Thyroid gland (tissue), 4 donors: ENCODE measurements around the gene SLC17A7.

Source experiments
- POLR2A ChIP-seq, 2 donors: fragments of 450-650 bp; IDR thresholded peaks; one replicate each; pipeline ENCODE4 v1.6.1; 2017; ENCODE audit warnings: antibody characterized with exemption in 2 of 2, mild to moderate bottlenecking in 2 of 2, moderate library complexity in 1 of 2
- TF ChIP-seq, protein P1 (sequence below), 6 experiments: fragments of 200-600 bp in 3 of 6; fragments of 450-650 bp in 3 of 6; sonication (generic) in 3 of 6; IDR thresholded peaks; one replicate each; pipeline ENCODE4 v1.5.1; 2016 to 2019; ENCODE audit warnings: antibody characterized with exemption in 6 of 6, mild to moderate bottlenecking in 2 of 6, inconsistent platforms in 1 of 6, moderate library complexity in 1 of 6

DNA sequence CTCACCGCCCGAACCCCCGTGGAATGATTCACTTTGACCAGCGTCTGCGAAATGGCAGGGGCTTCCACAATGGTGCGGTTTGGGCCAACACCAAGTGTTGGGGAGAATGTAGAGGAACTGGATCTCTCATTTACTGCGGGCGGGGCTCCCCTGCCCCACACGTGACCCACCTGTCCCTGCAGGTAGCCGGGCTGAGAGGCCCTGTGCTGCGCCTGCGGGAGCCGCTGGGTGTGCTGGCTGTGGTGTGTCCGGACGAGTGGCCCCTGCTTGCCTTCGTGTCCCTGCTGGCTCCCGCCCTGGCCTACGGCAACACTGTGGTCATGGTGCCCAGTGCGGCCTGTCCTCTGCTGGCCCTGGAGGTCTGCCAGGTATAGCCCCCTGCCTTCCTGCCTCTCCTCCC is 26.9 kb upstream of the SLC17A7 start:
- TF ChIP-seq, protein P1, sequence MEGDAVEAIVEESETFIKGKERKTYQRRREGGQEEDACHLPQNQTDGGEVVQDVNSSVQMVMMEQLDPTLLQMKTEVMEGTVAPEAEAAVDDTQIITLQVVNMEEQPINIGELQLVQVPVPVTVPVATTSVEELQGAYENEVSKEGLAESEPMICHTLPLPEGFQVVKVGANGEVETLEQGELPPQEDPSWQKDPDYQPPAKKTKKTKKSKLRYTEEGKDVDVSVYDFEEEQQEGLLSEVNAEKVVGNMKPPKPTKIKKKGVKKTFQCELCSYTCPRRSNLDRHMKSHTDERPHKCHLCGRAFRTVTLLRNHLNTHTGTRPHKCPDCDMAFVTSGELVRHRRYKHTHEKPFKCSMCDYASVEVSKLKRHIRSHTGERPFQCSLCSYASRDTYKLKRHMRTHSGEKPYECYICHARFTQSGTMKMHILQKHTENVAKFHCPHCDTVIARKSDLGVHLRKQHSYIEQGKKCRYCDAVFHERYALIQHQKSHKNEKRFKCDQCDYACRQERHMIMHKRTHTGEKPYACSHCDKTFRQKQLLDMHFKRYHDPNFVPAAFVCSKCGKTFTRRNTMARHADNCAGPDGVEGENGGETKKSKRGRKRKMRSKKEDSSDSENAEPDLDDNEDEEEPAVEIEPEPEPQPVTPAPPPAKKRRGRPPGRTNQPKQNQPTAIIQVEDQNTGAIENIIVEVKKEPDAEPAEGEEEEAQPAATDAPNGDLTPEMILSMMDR (IDR thresholded peaks at IDR 0.05) = no peak
- no peak for TF ChIP-seq POLR2A (IDR thresholded peaks at IDR 0.05)
